SK-N-SH (cell line): ENCODE measurements around the gene IBSP. TPM values are rescaled to one million over a fixed set of nuclear protein-coding genes. Genes with fewer than 3 reads are reported as not detected.

ENCODE experiments used
- CTCF ChIA-PET: fragments of 300-600, 350-600 bp; formaldehyde crosslinking; extraction: SDS; loops from one replicate; lab custom pipeline; 2021; lab: Yijun Ruan, JAX
- POLR2A ChIA-PET: fragments of 350-600 bp; sonication (Branson Sonifier 250); formaldehyde crosslinking; extraction: SDS; loops from one replicate; lab custom pipeline; 2020; ENCODE audit warnings: antibody characterized with exemption, inconsistent platforms; lab: Yijun Ruan, JAX
- DNase-seq: peaks from one replicate; pipeline ENCODE4 v3.0.0; 2012
- H2AFZ ChIP-seq: fragments of 200-600 bp; sonication (generic); 2 replicates; pipeline ENCODE4 v1.8.1; 2016; ENCODE audit warnings: antibody characterized with exemption, mild to moderate bottlenecking, low read depth
- H3F3A ChIP-seq: fragments of 200-600 bp; sonication (generic); replicated peaks from 2 replicates; pipeline ENCODE3; 2016; ENCODE audit warnings: antibody characterized with exemption, mild to moderate bottlenecking; ENCODE audit not compliant: insufficient read depth
- H3K27ac ChIP-seq, 2 experiments: fragments of 200-500 bp in 1 of 2; fragments of 200-600 bp in 1 of 2; sonication (Bioruptor generic) in 1 of 2; sonication (generic), shearing (Covaris generic) in 1 of 2; 2 replicates each; pipeline versions ENCODE4 v1.5.1 to v1.6.1; 2014 to 2016; ENCODE audit warnings: low read depth in 2 of 2, inconsistent platforms in 1 of 2, low read length in 1 of 2, mild to moderate bottlenecking in 1 of 2, mixed read lengths in 1 of 2
- H3K27me3 ChIP-seq: fragments of 200-600 bp; sonication (generic), shearing (Covaris generic); 2 replicates; pipeline ENCODE4 v1.6.1; 2016; ENCODE audit warnings: mixed run types; ENCODE audit not compliant: insufficient read depth
- H3K36me3 ChIP-seq, 2 experiments: fragments of 200-500 bp in 1 of 2; fragments of 200-600 bp in 1 of 2; sonication (Bioruptor generic) in 1 of 2; sonication (generic) in 1 of 2; replicated peaks in 1 of 2; 2 replicates each; pipeline versions ENCODE3 to v1.5.1; 2014 to 2016; ENCODE audit warnings: low read length in 1 of 2, mild to moderate bottlenecking in 1 of 2; ENCODE audit not compliant: insufficient read depth in 2 of 2, control insufficient read depth in 1 of 2
- H3K4me1 ChIP-seq, 2 experiments: fragments of 200-500 bp in 1 of 2; fragments of 200-600 bp in 1 of 2; sonication (Bioruptor generic) in 1 of 2; sonication (generic), shearing (Covaris generic) in 1 of 2; 2 replicates each; pipeline versions ENCODE4 v1.5.1 to v1.6.1; 2014 to 2016; ENCODE audit warnings: low read depth in 1 of 2, low read length in 1 of 2, mixed run types in 1 of 2; ENCODE audit not compliant: insufficient read depth in 2 of 2, control insufficient read depth in 1 of 2
- H3K4me2 ChIP-seq: fragments of 200-600 bp; sonication (generic), shearing (Covaris generic); 2 replicates; pipeline ENCODE4 v1.6.1; 2017; ENCODE audit warnings: mixed run types
- H3K4me3 ChIP-seq, 2 experiments: fragments of 200-500 bp in 1 of 2; fragments of 200-600 bp in 1 of 2; sonication (Bioruptor generic) in 1 of 2; sonication (generic), shearing (Covaris generic) in 1 of 2; 2 replicates each; pipeline versions ENCODE4 v1.5.1 to v1.8.1; 2014 to 2016; ENCODE audit warnings: low read depth in 2 of 2, inconsistent platforms in 1 of 2, low read length in 1 of 2, mild to moderate bottlenecking in 1 of 2, mixed read lengths in 1 of 2, moderate library complexity in 1 of 2
- H3K79me2 ChIP-seq: fragments of 200-600 bp; sonication (generic); 2 replicates; pipeline ENCODE4 v1.8.1; 2017; ENCODE audit warnings: mild to moderate bottlenecking; ENCODE audit not compliant: insufficient read depth
- H3K9ac ChIP-seq: fragments of 200-600 bp; sonication (generic); 2 replicates; pipeline ENCODE4 v1.6.1; 2017; ENCODE audit warnings: mixed run types
- H3K9me2 ChIP-seq: fragments of 200-600 bp; sonication (generic); 2 replicates; pipeline ENCODE4 v1.6.1; 2017; ENCODE audit warnings: mixed run types
- H3K9me3 ChIP-seq: fragments of 200-600 bp; sonication (generic); 2 replicates; pipeline ENCODE4 v1.6.1; 2017; ENCODE audit warnings: mixed run types, mild to moderate bottlenecking, moderate library complexity
- H4K20me1 ChIP-seq: fragments of 200-600 bp; sonication (generic); 2 replicates; pipeline ENCODE4 v1.6.1; 2017; ENCODE audit warnings: mild to moderate bottlenecking, mixed run types; ENCODE audit not compliant: insufficient read depth
- ELF1 ChIP-seq: IDR thresholded peaks from 2 replicates; pipeline ENCODE4 v1.4.0; 2012
- EZH2phosphoT487 ChIP-seq: fragments of 200-600 bp; sonication (generic); IDR thresholded peaks from 2 replicates; pipeline ENCODE4 v1.6.1; 2017; ENCODE audit warnings: low read depth, mixed run types, mild to moderate bottlenecking, antibody characterized with exemption, moderate library complexity, borderline replicate concordance
- FOSL2 ChIP-seq: IDR thresholded peaks from 2 replicates; pipeline ENCODE4 v1.4.0; 2012; ENCODE audit warnings: low read depth, mild to moderate bottlenecking, moderate library complexity, borderline replicate concordance
- JUND ChIP-seq: IDR thresholded peaks from 2 replicates; pipeline ENCODE4 v1.4.0; 2012
- MEF2A ChIP-seq: IDR thresholded peaks from 2 replicates; pipeline ENCODE4 v1.4.0; 2012; ENCODE audit warnings: low read depth, borderline replicate concordance
- MXI1 ChIP-seq: IDR thresholded peaks from 2 replicates; pipeline ENCODE4 v1.6.1; 2012; ENCODE audit warnings: mild to moderate bottlenecking, low read depth, low read length, improper control_type of control experiment
- POLR2AphosphoS5 ChIP-seq: IDR thresholded peaks from 2 replicates; pipeline ENCODE4 v1.6.1; 2012; ENCODE audit warnings: low read depth, low read length
- RCOR1 ChIP-seq: fragments of 150-350 bp; IDR thresholded peaks from 2 replicates; pipeline ENCODE4 v1.6.1; 2017; ENCODE audit warnings: antibody characterized with exemption, low read length
- RFX5 ChIP-seq: IDR thresholded peaks from 2 replicates; pipeline ENCODE4 v1.6.1; 2012; ENCODE audit warnings: mild to moderate bottlenecking, improper control_type of control experiment, low read length
- RXRA ChIP-seq: IDR thresholded peaks from 2 replicates; pipeline ENCODE4 v1.4.0; 2012; ENCODE audit warnings: low read depth, mild to moderate bottlenecking, borderline replicate concordance
- TCF12 ChIP-seq: IDR thresholded peaks from 2 replicates; pipeline ENCODE4 v1.4.0; 2012
- TEAD4 ChIP-seq: IDR thresholded peaks from 2 replicates; pipeline ENCODE4 v1.4.0; 2012; ENCODE audit warnings: mild to moderate bottlenecking, borderline replicate concordance; ENCODE audit not compliant: insufficient read depth
- YY1 ChIP-seq: IDR thresholded peaks from 2 replicates; pipeline ENCODE4 v1.4.0; 2012; ENCODE audit warnings: low read depth, mild to moderate bottlenecking
- WGBS: methylation state at CpG from one replicate; pipeline ENCODE4 v1.1.6; 2017; ENCODE audit warnings: low lambda C conversion rate; 5-methylcytosine and 5-hydroxymethylcytosine counted together
- polyA plus RNA-seq, 3 experiments: library from polyadenylated mRNA; depleted of rRNA; stranded (reverse); fragments of >200 nt; gene quantifications; 2 replicates each; pipeline ENCODE4 v1.2.3, GENCODE V29; 2012
- TF ChIP-seq, protein P1 (sequence below): fragments of 150-350 bp; IDR thresholded peaks from 2 replicates; pipeline ENCODE4 v1.6.1; 2016; ENCODE audit warnings: mild to moderate bottlenecking, low read depth, low read length
- TF ChIP-seq, protein P2 (sequence below): IDR thresholded peaks from 2 replicates; pipeline ENCODE4 v1.6.1; 2012; ENCODE audit warnings: mild to moderate bottlenecking, low read depth, low read length, moderate library complexity
- TF ChIP-seq, protein P3 (sequence below): fragments of 150-350 bp; IDR thresholded peaks from 2 replicates; pipeline ENCODE4 v1.6.1; 2017; ENCODE audit warnings: antibody characterized with exemption, low read length, low read depth, borderline replicate concordance
- TF ChIP-seq, protein P4 (sequence below): IDR thresholded peaks from 2 replicates; pipeline ENCODE4 v1.4.0; 2012; ENCODE audit warnings: low read depth
- TF ChIP-seq, protein P5 (sequence below): IDR thresholded peaks from 2 replicates; pipeline ENCODE4 v1.4.0; 2012; ENCODE audit warnings: low read depth, borderline replicate concordance
- TF ChIP-seq, protein P6 (sequence below): IDR thresholded peaks from 2 replicates; pipeline ENCODE4 v1.4.0; 2012; ENCODE audit warnings: low read depth, borderline replicate concordance

IBSP gene
- polyA plus RNA-seq, 1 of the 3 experiments (the other 2 are of a cell fraction), result not detected

DNA sequence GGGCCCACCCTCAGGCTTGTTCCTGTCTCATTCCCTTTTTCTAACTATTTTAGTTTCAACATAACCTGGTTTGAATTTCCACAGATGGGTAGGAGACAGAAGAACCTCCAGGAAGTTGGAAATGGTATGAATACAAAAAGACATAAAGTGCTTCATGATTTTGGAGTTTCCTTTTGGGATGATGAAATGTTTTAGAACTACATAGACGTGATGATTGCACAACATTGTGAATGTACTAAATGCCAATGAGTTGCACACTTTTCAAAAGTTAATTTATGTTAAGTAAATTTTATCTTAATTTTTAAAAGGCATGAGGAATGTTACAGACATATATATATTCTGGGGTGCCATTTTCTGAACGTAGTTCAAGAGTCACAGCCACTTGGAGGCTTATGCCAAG, 41.1 kb upstream of the IBSP start:
- Histone ChIP-seq H3K9ac (no peak overlapping the region), H3F3A (no peaks in the 10 kb centered on the region), H3K9me3 (no peaks in the 10 kb centered on the region), H3K27ac (no peak overlapping the region), H3K4me3 (no peak overlapping the region), H2AFZ (no peak overlapping the region), H3K36me3 (no peaks in the 10 kb centered on the region), H3K4me1 (no peaks in the 10 kb centered on the region), H3K27me3 (no peaks in the 10 kb centered on the region), H4K20me1 (no peaks in the 10 kb centered on the region), H3K79me2 (no peaks in the 10 kb centered on the region), H3K9me2 (no peaks in the 10 kb centered on the region), H3K4me2 (no peak overlapping the region)
- TF ChIP-seq POLR2AphosphoS5 (no peak), RCOR1 (no peak), ELF1 (no peak), RXRA (no peak), MEF2A (no peak), TEAD4 (no peak), EZH2phosphoT487 (no peak), FOSL2 (no peak), YY1 (no peak), RFX5 (no peak), JUND (no peak), TCF12 (no peak), MXI1 (no peak)
- TF ChIP-seq, protein P1, sequence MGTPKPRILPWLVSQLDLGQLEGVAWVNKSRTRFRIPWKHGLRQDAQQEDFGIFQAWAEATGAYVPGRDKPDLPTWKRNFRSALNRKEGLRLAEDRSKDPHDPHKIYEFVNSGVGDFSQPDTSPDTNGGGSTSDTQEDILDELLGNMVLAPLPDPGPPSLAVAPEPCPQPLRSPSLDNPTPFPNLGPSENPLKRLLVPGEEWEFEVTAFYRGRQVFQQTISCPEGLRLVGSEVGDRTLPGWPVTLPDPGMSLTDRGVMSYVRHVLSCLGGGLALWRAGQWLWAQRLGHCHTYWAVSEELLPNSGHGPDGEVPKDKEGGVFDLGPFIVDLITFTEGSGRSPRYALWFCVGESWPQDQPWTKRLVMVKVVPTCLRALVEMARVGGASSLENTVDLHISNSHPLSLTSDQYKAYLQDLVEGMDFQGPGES, result no peak
- TF ChIP-seq, protein P2, sequence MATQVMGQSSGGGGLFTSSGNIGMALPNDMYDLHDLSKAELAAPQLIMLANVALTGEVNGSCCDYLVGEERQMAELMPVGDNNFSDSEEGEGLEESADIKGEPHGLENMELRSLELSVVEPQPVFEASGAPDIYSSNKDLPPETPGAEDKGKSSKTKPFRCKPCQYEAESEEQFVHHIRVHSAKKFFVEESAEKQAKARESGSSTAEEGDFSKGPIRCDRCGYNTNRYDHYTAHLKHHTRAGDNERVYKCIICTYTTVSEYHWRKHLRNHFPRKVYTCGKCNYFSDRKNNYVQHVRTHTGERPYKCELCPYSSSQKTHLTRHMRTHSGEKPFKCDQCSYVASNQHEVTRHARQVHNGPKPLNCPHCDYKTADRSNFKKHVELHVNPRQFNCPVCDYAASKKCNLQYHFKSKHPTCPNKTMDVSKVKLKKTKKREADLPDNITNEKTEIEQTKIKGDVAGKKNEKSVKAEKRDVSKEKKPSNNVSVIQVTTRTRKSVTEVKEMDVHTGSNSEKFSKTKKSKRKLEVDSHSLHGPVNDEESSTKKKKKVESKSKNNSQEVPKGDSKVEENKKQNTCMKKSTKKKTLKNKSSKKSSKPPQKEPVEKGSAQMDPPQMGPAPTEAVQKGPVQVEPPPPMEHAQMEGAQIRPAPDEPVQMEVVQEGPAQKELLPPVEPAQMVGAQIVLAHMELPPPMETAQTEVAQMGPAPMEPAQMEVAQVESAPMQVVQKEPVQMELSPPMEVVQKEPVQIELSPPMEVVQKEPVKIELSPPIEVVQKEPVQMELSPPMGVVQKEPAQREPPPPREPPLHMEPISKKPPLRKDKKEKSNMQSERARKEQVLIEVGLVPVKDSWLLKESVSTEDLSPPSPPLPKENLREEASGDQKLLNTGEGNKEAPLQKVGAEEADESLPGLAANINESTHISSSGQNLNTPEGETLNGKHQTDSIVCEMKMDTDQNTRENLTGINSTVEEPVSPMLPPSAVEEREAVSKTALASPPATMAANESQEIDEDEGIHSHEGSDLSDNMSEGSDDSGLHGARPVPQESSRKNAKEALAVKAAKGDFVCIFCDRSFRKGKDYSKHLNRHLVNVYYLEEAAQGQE, result no peak
- TF ChIP-seq, protein P3, sequence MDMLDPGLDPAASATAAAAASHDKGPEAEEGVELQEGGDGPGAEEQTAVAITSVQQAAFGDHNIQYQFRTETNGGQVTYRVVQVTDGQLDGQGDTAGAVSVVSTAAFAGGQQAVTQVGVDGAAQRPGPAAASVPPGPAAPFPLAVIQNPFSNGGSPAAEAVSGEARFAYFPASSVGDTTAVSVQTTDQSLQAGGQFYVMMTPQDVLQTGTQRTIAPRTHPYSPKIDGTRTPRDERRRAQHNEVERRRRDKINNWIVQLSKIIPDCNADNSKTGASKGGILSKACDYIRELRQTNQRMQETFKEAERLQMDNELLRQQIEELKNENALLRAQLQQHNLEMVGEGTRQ, result no peak
- TF ChIP-seq, protein P4, sequence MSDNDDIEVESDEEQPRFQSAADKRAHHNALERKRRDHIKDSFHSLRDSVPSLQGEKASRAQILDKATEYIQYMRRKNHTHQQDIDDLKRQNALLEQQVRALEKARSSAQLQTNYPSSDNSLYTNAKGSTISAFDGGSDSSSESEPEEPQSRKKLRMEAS, result no peak
- TF ChIP-seq, protein P5, sequence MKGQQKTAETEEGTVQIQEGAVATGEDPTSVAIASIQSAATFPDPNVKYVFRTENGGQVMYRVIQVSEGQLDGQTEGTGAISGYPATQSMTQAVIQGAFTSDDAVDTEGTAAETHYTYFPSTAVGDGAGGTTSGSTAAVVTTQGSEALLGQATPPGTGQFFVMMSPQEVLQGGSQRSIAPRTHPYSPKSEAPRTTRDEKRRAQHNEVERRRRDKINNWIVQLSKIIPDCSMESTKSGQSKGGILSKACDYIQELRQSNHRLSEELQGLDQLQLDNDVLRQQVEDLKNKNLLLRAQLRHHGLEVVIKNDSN, result no peak
- TF ChIP-seq, protein P6, sequence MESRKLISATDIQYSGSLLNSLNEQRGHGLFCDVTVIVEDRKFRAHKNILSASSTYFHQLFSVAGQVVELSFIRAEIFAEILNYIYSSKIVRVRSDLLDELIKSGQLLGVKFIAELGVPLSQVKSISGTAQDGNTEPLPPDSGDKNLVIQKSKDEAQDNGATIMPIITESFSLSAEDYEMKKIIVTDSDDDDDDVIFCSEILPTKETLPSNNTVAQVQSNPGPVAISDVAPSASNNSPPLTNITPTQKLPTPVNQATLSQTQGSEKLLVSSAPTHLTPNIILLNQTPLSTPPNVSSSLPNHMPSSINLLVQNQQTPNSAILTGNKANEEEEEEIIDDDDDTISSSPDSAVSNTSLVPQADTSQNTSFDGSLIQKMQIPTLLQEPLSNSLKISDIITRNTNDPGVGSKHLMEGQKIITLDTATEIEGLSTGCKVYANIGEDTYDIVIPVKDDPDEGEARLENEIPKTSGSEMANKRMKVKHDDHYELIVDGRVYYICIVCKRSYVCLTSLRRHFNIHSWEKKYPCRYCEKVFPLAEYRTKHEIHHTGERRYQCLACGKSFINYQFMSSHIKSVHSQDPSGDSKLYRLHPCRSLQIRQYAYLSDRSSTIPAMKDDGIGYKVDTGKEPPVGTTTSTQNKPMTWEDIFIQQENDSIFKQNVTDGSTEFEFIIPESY, result no peak
- 4% methylated on average over 2 of the region's 2 CpGs for WGBS
- ChIA-PET POLR2A (no interaction called here), CTCF (no interaction called here)
- no peak for DNase-seq
